ENCODE data around the gene LRRC3C.

GRCh38 chr17:39952680-39953470 is 25.3 kb downstream of the LRRC3C start:
- TF ChIP-seq TAF1 (IDR thresholded peaks at IDR 0.05; ENCODE audit: low read depth) (peak; percentile 42; the same call in 1 of the 2 replicates), USF1 (IDR thresholded peaks at IDR 0.05) (no peak), RAD21 (IDR thresholded peaks at IDR 0.05; ENCODE audit: low read depth) (no peak), REST (IDR thresholded peaks at IDR 0.05; ENCODE audit: low read depth) (no peak), FOXM1 (IDR thresholded peaks at IDR 0.05; ENCODE audit: borderline replicate concordance, low read depth) (no peak), EP300 (IDR thresholded peaks at IDR 0.05; ENCODE audit: borderline replicate concordance) (no peak), CEBPB (IDR thresholded peaks at IDR 0.05) (no peak), NFIC (IDR thresholded peaks at IDR 0.05) (no peak), YY1 (IDR thresholded peaks at IDR 0.05; ENCODE audit: low read depth) (0 out of 2 replicates have a peak, but pooled peaks have one; percentile 22), CREB1 (IDR thresholded peaks at IDR 0.05; ENCODE audit: low read depth) (no peak), TEAD4 (IDR thresholded peaks at IDR 0.05) (no peak), MAX (IDR thresholded peaks at IDR 0.05) (no peak), TCF12 (IDR thresholded peaks at IDR 0.05; ENCODE audit: low read depth) (no peak), EGR1 (IDR thresholded peaks at IDR 0.05) (peak; percentile 87)
